Measurements from ENCODE around the gene IMP4. TPM values are rescaled to one million over a fixed set of nuclear protein-coding genes. Genes with fewer than 3 reads are reported as not detected.

IMP4 gene
- total RNA-seq, 4 donors from 2014 or later, result 69.5 to 98.6 (median 94.4) TPM

DNA sequence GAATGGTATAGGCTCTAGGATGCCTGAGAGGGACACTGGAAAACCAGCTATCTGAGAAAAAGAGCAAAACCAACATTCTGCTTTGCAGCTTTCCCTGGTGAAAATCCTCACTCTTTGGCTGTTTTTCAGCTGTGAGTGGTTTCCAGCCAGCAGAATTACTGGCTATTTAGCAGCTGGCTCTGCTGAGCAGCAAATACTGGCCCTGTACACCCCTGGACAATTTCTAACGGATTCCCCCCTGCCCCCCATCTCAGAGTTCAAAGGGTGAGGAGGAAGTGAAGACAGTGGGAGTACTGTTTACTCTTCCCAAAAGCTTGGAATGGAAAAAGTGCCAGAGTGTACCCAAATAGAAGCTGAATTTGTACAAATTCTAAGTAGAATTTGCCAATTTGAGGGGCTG, 26.1 kb upstream of the IMP4 start:
- 10 to 17% methylated on average over 1 of the region's 1 CpG for WGBS, 2 donors
- TF ChIP-seq, protein P1, sequence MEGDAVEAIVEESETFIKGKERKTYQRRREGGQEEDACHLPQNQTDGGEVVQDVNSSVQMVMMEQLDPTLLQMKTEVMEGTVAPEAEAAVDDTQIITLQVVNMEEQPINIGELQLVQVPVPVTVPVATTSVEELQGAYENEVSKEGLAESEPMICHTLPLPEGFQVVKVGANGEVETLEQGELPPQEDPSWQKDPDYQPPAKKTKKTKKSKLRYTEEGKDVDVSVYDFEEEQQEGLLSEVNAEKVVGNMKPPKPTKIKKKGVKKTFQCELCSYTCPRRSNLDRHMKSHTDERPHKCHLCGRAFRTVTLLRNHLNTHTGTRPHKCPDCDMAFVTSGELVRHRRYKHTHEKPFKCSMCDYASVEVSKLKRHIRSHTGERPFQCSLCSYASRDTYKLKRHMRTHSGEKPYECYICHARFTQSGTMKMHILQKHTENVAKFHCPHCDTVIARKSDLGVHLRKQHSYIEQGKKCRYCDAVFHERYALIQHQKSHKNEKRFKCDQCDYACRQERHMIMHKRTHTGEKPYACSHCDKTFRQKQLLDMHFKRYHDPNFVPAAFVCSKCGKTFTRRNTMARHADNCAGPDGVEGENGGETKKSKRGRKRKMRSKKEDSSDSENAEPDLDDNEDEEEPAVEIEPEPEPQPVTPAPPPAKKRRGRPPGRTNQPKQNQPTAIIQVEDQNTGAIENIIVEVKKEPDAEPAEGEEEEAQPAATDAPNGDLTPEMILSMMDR (IDR thresholded peaks at IDR 0.05), result no peak
- TF ChIP-seq POLR2A (IDR thresholded peaks at IDR 0.05), result no peak
- intact Hi-C loops (cut with DNase I), result no loop called here
- H3K36me3 ChIP-seq, result no peaks in the 10 kb centered on the region
- no peak for DNase-seq
- H3K27me3 ChIP-seq, result no peaks in the 10 kb centered on the region
- no peak overlapping the region for H3K4me3 ChIP-seq (replicated peaks in 1 of 3)
- no peaks in the 10 kb centered on the region for H3K4me1 ChIP-seq
- no peak overlapping the region for H3K27ac ChIP-seq
- H3K9me3 ChIP-seq, result no peaks in the 10 kb centered on the region

DNA sequence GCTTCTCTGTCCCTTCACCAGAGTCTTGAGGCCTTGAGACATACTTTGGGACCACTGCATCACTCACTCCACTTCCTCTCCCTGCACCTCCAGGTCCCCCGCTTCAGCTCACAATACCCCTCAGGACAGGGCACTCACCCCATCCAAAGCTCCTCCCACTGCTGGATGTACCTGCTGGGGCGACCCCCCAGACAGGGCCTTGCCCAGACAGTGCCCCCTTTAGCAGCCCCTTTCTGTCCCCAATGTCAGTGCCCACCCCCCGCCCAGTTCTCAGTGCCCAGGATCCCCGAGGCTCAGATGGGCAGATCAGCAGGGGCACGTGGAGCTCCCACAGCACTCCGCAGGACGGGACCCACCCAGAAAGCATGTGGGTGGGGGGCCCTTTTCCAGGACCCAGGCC, 23.8 kb upstream of the IMP4 start:
- intact Hi-C loops (cut with DNase I), result no loop called here
- no peak for TF ChIP-seq POLR2A (IDR thresholded peaks at IDR 0.05)
- TF ChIP-seq, protein P1 (IDR thresholded peaks at IDR 0.05), result no peak
- Histone ChIP-seq H3K9me3 (no peaks in the 10 kb centered on the region), H3K4me3 (replicated peaks in 1 of 3) (no peak overlapping the region), H3K36me3 (no peaks in the 10 kb centered on the region), H3K4me1 (no peaks in the 10 kb centered on the region), H3K27me3 (no peaks in the 10 kb centered on the region), H3K27ac (no peak overlapping the region)
- 78 to 81% methylated on average over 4 to 7 of the region's 7 CpGs for WGBS, 2 donors
- no peak for DNase-seq

DNA sequence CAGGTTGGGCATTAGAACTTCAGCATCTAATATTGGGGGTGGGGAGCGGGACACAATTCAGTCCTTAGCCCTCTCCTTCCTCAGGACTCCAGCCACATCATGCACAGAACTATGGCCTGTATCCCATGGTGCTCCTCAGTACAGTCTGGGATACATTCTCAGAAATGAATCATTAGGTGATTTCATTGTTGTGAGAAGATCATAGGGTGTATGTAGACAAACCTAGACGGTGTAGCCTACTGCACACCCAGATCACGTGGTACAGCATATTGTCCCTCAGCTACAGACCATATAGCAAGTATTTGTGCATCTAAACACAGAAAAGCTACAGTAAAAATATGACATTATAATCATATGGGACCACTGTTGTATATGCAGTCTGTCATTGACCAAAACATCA, 23.2 kb upstream of the IMP4 start:
- Histone ChIP-seq H3K36me3 (no peaks in the 10 kb centered on the region), H3K27ac (no peak overlapping the region), H3K4me3 (replicated peaks in 1 of 3) (no peak overlapping the region), H3K27me3 (no peaks in the 10 kb centered on the region), H3K4me1 (no peaks in the 10 kb centered on the region), H3K9me3 (no peaks in the 10 kb centered on the region)
- TF ChIP-seq, protein P1 (IDR thresholded peaks at IDR 0.05), result no peak
- no peak for DNase-seq
- intact Hi-C loops (cut with DNase I), result no loop called here
- 88 to 90% methylated on average over 3 of the region's 3 CpGs for WGBS, 2 donors

DNA sequence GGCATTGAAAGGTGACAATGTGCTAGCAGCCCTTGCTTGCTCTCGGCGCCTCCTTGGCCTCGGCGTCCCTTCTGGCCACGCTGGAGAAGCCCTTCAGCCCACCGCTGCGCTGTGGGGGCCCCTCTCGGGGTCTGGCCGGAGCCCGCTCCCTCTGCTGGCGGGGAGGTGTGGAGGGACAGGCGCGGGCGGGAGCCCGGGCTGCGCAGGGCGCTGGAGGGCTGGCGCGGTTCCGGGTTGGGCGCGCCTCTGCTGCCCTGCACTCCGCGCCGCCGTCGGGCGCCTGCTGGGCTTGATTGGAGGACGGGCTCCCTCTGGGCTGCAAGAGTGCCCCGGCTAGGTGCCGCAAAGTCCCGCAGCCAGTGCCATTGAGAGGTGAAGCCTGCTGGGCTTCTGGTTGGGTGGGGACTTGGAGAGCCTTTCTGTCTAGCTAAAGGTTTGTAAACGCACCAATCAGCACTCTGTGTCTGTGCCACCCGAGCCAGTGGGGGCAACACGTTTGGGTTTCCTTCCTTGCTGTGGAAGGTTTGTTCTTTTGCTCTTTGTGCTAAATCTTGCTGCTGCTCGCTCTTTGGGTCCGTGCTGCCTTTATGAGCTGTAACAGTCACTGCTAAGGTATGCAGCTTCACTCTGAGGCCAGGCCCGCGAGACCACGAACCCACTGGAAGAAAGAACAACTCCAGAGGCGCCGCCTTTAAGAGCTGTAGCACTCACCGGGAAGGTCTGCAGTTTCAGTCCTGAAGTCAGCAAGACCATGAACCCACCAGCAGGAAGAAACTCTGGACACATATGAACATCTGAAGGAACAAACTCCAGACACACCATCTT, 14.8 kb upstream of the IMP4 start:
- intact Hi-C loops (cut with DNase I), result no loop called here

DNA sequence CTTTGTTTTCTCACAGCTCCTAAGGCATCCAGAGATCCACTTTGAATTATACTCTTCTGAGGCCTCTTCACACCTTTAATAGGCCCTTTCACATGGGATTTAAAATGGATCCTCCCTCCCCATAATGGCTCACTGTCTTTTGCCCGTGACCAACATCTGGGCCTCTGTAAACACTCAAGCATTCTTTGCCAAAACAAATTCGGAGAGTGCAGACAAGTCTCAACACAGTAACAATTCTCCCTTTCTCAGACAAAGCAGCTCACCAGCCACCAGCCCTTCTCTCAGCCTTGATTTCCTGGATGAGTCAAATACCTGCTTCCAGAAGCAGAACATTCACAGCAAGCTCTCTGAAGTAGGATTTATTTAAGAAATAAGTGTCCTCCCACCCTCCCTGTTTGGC, 14.0 kb upstream of the IMP4 start:
- Histone ChIP-seq H3K36me3 (no peaks in the 10 kb centered on the region), H3K27me3 (no peaks in the 10 kb centered on the region), H3K4me3 (replicated peaks in 1 of 3) (no peak overlapping the region), H3K27ac (no peak overlapping the region), H3K4me1 (no peaks in the 10 kb centered on the region), H3K9me3 (no peaks in the 10 kb centered on the region)
- intact Hi-C loops (cut with DNase I), result no loop called here
- DNase-seq, result no peak
- 53% methylated on average over 2 of the region's 2 CpGs for WGBS, 2 donors
- no peak for TF ChIP-seq POLR2A (IDR thresholded peaks at IDR 0.05)
- TF ChIP-seq, protein P1 (IDR thresholded peaks at IDR 0.05), result no peak

More for the DNA sequence above, 14.8 kb upstream of the IMP4 start:
- Histone ChIP-seq H3K4me1 (no peaks in the 10 kb centered on the region), H3K36me3 (no peaks in the 10 kb centered on the region), H3K27me3 (no peaks in the 10 kb centered on the region), H3K27ac (no peak overlapping the region), H3K4me3 (replicated peaks in 1 of 3) (no peak overlapping the region), H3K9me3 (no peaks in the 10 kb centered on the region)
- WGBS, 2 donors, result 62 to 84% methylated on average over 30 to 43 of the region's 43 CpGs
- TF ChIP-seq, protein P1 (IDR thresholded peaks at IDR 0.05), result no peak
- TF ChIP-seq POLR2A (IDR thresholded peaks at IDR 0.05), result no peak
- DNase-seq, result no peak
